22Rv1 (cell line): Measurements from ENCODE around the gene MLXIP.
"Not testable (repeated sequence)": the region's sequence is repeated elsewhere in the genome, so short reads cannot be mapped to it uniquely, and the experiment has no call there.

Experiments used
- H3K27ac ChIP-seq: fragments of 450-650 bp; 2 replicates; pipeline ENCODE4 v1.5.1; 2017
- ZFX ChIP-seq: fragments of 450-650 bp; IDR thresholded peaks from 2 replicates; pipeline ENCODE4 v1.6.1; 2017; ENCODE audit warnings: antibody characterized with exemption, borderline replicate concordance
- TF ChIP-seq, protein P1 (sequence below): fragments of 450-650 bp; IDR thresholded peaks from 2 replicates; pipeline ENCODE4 v1.5.1; 2017; ENCODE audit warnings: mild to moderate bottlenecking

MLXIP gene

DNA sequence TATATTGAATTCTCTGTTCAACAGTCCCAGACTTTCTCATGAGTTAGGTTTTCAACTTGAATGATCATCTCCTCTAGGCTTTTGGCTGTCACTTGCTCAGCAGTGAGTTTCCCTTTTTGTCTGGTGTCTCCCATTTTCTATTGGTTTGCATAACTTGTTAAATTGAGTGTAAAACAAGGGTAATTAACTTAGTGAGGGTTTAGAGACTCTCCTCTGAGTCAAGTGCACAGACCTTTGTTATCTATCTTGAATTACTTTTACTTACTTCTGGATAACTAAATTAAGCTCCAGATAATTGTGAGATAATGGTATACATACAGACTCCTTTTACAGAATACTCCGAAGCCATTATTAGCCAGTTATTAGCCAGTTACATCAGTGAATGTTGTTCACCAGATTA lies 22.0 kb downstream of the MLXIP start:
- H3K27ac ChIP-seq, result no peak overlapping the region

DNA sequence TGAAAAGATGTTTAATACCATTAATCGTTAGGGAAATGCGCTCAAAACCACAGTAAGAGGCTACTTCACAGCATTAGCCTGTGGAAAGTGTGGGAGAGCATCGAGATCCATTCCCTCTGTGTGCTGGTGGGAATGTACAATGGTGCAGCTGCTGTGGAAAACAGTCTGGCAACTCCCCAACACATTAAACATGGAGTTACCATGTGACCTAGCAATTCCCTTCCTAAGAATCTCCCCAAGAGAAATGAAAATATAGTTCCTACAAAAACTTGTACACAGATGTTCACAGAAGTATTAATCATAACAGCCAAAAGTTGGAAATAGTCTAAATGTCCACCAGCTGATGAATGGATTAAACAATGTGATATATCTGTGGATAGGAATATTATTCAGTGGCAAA lies 23.8 kb downstream of the MLXIP start:
- TF ChIP-seq, protein P1, sequence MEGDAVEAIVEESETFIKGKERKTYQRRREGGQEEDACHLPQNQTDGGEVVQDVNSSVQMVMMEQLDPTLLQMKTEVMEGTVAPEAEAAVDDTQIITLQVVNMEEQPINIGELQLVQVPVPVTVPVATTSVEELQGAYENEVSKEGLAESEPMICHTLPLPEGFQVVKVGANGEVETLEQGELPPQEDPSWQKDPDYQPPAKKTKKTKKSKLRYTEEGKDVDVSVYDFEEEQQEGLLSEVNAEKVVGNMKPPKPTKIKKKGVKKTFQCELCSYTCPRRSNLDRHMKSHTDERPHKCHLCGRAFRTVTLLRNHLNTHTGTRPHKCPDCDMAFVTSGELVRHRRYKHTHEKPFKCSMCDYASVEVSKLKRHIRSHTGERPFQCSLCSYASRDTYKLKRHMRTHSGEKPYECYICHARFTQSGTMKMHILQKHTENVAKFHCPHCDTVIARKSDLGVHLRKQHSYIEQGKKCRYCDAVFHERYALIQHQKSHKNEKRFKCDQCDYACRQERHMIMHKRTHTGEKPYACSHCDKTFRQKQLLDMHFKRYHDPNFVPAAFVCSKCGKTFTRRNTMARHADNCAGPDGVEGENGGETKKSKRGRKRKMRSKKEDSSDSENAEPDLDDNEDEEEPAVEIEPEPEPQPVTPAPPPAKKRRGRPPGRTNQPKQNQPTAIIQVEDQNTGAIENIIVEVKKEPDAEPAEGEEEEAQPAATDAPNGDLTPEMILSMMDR, result no peak
- TF ChIP-seq ZFX, result no peak
- H3K27ac ChIP-seq, result no peak overlapping the region

More for the DNA sequence above, 22.0 kb downstream of the MLXIP start:
- no peak for TF ChIP-seq ZFX
- TF ChIP-seq, protein P1, result no peak

DNA sequence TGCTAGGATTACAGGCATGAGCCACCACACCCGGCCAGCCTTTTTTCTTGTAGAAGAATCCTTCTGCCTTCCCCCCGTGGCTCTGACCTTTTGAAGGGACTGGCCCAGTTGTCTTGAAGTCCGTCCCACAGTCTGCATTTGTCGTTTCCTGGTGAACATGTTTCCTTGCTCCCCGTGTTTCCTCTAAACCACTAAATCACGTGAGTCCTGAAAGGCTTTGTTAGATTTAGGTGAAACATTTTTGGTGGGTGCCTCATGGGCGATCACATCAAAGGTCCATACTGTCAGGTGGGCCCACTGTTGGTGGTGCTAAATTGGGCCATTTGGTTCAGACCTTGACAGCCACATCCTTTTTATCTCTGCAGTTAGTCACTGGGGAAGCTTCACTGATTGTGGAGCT lies 26.3 kb downstream of the MLXIP start:
- no peak overlapping the region for H3K27ac ChIP-seq
- no peak for TF ChIP-seq ZFX

DNA sequence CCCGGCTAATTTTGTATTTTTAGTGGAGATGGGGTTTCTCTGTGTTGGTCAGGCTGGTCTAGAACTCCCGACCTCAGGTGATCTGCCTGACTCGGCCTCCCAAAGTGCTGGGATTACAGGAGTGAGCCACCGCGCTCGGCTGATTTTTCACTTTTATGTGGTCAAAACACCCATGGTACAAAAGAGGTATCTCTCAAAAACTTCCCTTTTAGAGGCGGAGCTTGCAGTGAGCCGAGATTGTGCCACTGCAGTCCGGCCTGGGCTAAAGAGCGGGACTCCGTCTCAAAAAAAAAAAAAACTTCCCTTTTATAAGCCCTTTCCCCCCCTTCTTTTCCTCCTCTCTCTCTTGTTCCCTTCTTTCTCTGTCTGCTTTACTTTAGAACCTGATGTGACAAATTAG lies 26.9 kb downstream of the MLXIP start:
- H3K27ac ChIP-seq, result not testable (repeated sequence)

DNA sequence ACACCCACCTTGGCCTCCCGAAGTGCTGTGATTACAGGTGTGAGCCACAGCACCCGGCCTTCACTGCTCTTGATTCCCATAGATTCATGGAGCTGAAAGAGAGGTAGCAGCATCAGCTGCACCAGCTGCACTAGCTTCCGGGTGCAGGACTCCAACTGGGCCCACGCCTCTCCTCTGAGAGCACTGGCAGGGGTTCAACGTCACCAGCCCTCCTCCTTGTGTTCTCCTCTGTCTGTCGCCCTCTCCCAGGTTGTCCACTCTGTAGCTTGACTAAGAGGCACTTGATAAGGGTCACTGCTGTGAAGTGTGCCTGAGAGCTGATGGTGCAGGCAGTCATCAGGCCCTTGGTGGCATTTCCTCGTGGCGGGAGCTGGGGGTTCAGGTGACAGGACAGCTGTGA lies 28.3 kb downstream of the MLXIP start:
- TF ChIP-seq, protein P1, result no peak
- TF ChIP-seq ZFX, result no peak
- H3K27ac ChIP-seq, result no peak overlapping the region

DNA sequence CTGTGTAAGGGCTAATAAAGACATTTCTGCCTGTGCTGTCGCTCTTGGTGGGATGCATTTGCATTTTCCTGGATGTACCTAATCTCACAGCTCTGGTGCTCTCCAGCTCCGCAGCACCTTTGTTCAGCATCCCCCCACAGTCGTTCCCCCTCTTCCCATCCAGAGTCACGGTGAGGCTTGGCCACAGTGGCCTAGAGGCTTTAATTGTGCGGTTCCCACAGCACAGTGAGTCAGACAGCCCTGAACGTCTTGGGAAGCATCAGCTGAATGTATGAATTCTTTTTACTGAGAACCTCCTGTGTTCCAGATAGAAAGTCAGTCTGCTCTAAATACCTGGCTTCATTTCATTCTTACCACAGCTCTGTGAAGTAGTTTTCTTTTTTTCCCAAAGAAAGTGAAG lies 28.7 kb downstream of the MLXIP start:
- no peak overlapping the region for H3K27ac ChIP-seq
- TF ChIP-seq, protein P1, result no peak
- no peak for TF ChIP-seq ZFX

DNA sequence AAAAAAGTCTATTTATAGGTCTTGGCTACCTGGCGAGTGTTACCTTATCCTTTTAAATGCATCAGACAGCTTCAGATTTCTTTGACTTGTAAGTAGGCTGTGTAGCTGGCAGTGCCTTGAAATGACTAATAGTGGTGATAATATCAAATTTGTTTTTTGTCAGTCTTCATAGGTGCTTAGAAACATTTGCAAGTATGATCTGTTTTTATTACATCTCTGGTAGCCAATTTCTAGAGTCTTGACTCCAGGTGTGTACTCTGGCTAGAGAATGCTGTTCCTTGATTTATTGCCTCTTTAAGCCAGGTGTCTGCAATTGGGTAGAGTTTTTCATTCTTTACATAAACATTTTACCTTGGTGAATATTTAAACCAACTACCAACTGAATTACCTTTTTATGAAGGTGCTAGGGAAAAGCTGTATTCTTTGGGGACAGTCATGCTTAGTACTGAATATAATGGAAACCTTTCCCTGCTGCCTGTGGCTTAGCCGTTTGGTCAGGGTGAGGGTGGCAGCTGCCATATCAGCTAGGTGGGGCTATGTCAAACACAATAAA lies 32.6 kb downstream of the MLXIP start:
- peak overlapping the region; percentile 79 for H3K27ac ChIP-seq
- TF ChIP-seq, protein P1, result no peak
- TF ChIP-seq ZFX, result no peak

DNA sequence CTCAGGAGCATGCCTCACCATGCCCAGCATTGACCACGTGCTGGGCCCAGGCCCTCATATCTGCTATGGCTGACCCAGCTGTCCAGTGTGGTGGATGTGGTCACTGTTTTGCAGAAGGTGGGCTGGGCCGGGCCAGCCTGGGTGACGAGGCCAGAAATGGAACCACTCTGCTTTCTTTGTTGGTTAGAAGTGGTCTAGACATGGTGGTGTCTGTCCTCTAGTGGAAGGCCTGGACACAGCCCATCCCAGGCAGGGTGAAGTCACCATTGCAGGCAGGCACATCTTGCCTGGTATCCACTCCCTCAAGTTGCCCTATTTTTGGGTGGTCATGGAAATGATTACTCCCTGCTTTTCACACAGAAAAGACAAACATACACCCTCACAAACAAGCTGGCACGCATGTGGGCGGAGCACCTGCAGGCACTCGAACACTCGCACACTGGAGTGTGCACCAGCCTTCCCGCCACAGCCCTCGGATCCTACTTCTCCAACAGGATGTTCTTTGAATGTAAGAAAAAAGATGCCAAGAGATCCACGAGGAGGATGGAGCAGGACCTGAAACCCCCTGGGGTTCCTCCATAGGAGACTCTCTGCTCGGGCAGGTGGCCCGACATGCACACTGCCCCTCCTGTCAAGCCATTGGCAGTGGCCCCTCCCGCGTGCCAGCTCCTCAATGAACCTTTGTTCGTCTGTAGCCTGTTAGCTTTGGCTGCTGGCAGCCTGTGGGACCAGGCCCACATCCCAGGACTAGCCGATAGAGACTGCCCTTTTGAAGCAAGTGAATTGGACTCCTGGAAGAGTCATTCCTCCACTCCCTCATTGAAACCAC lies 38.4 kb downstream of the MLXIP start:
- TF ChIP-seq, protein P1, result peak; percentile 19; the same call in 1 of the 2 replicates
- TF ChIP-seq ZFX, result no peak
- no peak overlapping the region; the same call in 1 of the 2 replicates for H3K27ac ChIP-seq
